K562 (cell line): ENCODE data around the gene RUNDC1. TPM values are rescaled to one million over a fixed set of nuclear protein-coding genes. Genes with fewer than 3 reads are reported as not detected.

ENCODE experiments used
- FOSL1 ChIP-seq: fragments of 200-800 bp; sonication (Bioruptor generic); conservative IDR thresholded peaks from 2 replicates; pipeline ENCODE4 v1.6.1; 2016; ENCODE audit warnings: missing genetic modification characterization, missing compliant biosample characterization
- GATAD2B ChIP-seq: fragments of 450-650 bp; IDR thresholded peaks from 2 replicates; pipeline ENCODE4 v1.6.1; 2017; ENCODE audit warnings: mild to moderate bottlenecking, borderline replicate concordance
- HMG20A ChIP-seq: fragments of 450-650 bp; formaldehyde crosslinking; conservative IDR thresholded peaks from 2 replicates; pipeline ENCODE4 v1.4.0; 2020; ENCODE audit warnings: mild to moderate bottlenecking, mixed read lengths
- KAT7 ChIP-seq: sonication (generic); formaldehyde crosslinking; IDR thresholded peaks from 2 replicates; pipeline ENCODE4 v1.8.0; 2022; ENCODE audit warnings: missing genetic modification reagents, mild to moderate bottlenecking, borderline replicate concordance
- KLF13 ChIP-seq: fragments of 450-650 bp; IDR thresholded peaks from 2 replicates; pipeline ENCODE4 v1.6.1; 2016; ENCODE audit warnings: missing genetic modification characterization, low read depth, mild to moderate bottlenecking, missing compliant biosample characterization, moderate library complexity, borderline replicate concordance
- SLC30A9 ChIP-seq: fragments of 250-450 bp; sonication (Bioruptor Pico); IDR thresholded peaks from 2 replicates; pipeline ENCODE4 v1.8.0; 2022; ENCODE audit warnings: mild to moderate bottlenecking, moderate library complexity
- U2AF1 ChIP-seq: fragments of 200-400 bp; formaldehyde crosslinking; optimal IDR thresholded peaks from 2 replicates; pipeline ENCODE3; 2017; ENCODE audit warnings: mild to moderate bottlenecking, low read depth, low read length, moderate library complexity
- ZBTB7A ChIP-seq: IDR thresholded peaks from 2 replicates; pipeline ENCODE4 v1.6.1; 2011; ENCODE audit warnings: low read depth, mild to moderate bottlenecking, low read length, moderate library complexity, borderline replicate concordance; ENCODE audit not compliant: control insufficient read depth
- polyA plus RNA-seq, 8 experiments: library from polyadenylated mRNA; depleted of rRNA in 4 of 8; stranded (reverse) in 5 of 8; unstranded in 3 of 8; fragments of >200 nt; fragmentation: Nextera tagmentation in 2 of 8; fragmentation: Illumina TruSeq in 1 of 8; extraction: Ambion mirVana in 2 of 8; extraction: Trizol in 1 of 8; gene quantifications; 2 replicates each; pipeline versions ENCODE4 v1.2.1 to v1.2.3, GENCODE V29; 2011 to 2014; ENCODE audit warnings: inconsistent platforms in 1 of 8, missing spikeins in 1 of 8
- total RNA-seq, 7 experiments: library from RNA; depleted of rRNA in 6 of 7; stranded (reverse); fragments of >200 nt in 6 of 7; fragmentation: Illumina TruSeq in 2 of 7; extraction: Trizol in 2 of 7; gene quantifications; 2 replicates each; pipeline versions ENCODE4 v1.2.1 to v1.2.3, GENCODE V29; 2011 to 2021; ENCODE audit warnings: low replicate concordance in 1 of 7
- TF ChIP-seq, protein P1 (sequence below): sonication (generic); formaldehyde crosslinking; IDR thresholded peaks from 2 replicates; pipeline ENCODE4 v1.8.0; 2022; ENCODE audit warnings: missing genetic modification reagents, mild to moderate bottlenecking, moderate library complexity, borderline replicate concordance
- TF ChIP-seq, protein P2 (sequence below), 2 experiments: fragments of 450-650 bp in 1 of 2; sonication (generic) in 1 of 2; formaldehyde crosslinking in 1 of 2; IDR thresholded peaks; 2 replicates each; pipeline versions ENCODE4 v1.7.1 to v1.9.0; 2016 to 2022; ENCODE audit warnings: inconsistent platforms in 1 of 2, mild to moderate bottlenecking in 1 of 2, missing genetic modification reagents in 1 of 2
- TF ChIP-seq, protein P3 (sequence below), 2 experiments: IDR thresholded peaks; 2 replicates each; pipeline ENCODE4 v1.6.1; 2012; ENCODE audit warnings: improper control_type of control experiment in 2 of 2, low read depth in 2 of 2, low read length in 2 of 2, borderline replicate concordance in 1 of 2

RUNDC1 gene
- total and polyA plus RNA-seq, 9 of the 15 experiments (the other 6 are each of a cell fraction or from before 2014, with no cell fraction given) = 3.4 to 12.6 (median 9.4) TPM

DNA sequence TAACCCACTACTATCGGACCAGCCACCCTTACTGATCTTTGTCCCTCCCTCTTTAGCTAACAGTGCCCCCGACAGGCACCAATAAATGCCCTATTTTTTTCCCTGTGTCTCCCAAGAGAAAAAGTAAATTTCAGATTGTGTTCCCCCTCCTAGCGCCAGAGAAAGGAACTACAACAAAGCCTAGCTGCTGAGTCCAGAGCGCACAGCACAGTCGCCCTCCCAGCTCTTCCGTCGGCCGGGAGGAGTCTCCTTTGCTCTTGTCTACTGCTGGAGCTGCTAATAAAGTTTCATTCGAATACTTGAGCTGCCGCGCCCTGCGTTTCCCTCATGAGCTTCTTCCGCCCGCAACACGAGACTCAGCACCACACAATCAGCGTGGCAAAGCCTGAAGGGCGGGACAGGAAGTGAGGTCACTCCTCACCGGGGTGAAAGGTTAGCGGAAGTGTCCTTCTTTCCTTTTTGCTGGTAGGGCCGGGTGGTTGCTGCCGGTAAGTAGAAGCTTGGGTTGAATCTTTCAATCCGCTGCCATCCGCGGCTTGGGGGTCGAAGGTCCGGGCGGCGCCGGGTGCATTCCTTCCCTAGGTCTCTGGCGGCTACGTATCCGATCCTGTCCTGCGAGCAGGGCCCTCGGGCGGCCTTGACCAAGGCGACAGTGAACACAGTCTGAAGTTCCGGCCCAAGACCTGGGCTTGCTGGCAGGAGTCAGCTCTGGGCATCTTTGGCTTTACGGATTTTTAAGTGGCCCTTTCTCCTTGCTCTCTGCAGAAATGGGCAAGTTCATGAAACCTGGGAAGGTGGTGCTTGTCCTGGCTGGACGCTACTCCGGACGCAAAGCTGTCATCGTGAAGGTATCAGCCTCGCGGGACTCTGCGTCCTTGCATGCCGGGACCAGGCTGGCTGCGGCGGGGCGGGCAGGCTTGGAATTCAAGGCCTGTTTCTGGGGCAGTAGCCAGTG is 17.9 kb downstream of the RUNDC1 start, which contains the start of gene RPL27 (continued):
- TF ChIP-seq, protein P1, sequence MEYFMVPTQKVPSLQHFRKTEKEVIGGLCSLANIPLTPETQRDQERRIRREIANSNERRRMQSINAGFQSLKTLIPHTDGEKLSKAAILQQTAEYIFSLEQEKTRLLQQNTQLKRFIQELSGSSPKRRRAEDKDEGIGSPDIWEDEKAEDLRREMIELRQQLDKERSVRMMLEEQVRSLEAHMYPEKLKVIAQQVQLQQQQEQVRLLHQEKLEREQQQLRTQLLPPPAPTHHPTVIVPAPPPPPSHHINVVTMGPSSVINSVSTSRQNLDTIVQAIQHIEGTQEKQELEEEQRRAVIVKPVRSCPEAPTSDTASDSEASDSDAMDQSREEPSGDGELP = peak; percentile 92
- TF ChIP-seq ZBTB7A (peak; percentile 30; the same call in 1 of the 2 replicates), KAT7 (CRISPR knock-in tag) (0 out of 2 replicates have a peak, but pooled peaks have one; percentile 24), KLF13 (tag) (no peak), GATAD2B (no peak; the same call in 1 of the 2 replicates), U2AF1 (no peak), SLC30A9 (CRISPR knock-in tag) (no peak), HMG20A (CRISPR knock-in tag) (no peak), FOSL1 (peak; percentile 57)
- TF ChIP-seq, protein P2, sequence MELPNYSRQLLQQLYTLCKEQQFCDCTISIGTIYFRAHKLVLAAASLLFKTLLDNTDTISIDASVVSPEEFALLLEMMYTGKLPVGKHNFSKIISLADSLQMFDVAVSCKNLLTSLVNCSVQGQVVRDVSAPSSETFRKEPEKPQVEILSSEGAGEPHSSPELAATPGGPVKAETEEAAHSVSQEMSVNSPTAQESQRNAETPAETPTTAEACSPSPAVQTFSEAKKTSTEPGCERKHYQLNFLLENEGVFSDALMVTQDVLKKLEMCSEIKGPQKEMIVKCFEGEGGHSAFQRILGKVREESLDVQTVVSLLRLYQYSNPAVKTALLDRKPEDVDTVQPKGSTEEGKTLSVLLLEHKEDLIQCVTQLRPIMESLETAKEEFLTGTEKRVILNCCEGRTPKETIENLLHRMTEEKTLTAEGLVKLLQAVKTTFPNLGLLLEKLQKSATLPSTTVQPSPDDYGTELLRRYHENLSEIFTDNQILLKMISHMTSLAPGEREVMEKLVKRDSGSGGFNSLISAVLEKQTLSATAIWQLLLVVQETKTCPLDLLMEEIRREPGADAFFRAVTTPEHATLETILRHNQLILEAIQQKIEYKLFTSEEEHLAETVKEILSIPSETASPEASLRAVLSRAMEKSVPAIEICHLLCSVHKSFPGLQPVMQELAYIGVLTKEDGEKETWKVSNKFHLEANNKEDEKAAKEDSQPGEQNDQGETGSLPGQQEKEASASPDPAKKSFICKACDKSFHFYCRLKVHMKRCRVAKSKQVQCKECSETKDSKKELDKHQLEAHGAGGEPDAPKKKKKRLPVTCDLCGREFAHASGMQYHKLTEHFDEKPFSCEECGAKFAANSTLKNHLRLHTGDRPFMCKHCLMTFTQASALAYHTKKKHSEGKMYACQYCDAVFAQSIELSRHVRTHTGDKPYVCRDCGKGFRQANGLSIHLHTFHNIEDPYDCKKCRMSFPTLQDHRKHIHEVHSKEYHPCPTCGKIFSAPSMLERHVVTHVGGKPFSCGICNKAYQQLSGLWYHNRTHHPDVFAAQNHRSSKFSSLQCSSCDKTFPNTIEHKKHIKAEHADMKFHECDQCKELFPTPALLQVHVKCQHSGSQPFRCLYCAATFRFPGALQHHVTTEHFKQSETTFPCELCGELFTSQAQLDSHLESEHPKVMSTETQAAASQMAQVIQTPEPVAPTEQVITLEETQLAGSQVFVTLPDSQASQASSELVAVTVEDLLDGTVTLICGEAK (IDR thresholded peaks at IDR 0.05) = peak; percentile 100
- TF ChIP-seq, protein P2 (CRISPR knock-in tag; IDR thresholded peaks at IDR 0.05) = peak; percentile 100
- TF ChIP-seq, protein P3, sequence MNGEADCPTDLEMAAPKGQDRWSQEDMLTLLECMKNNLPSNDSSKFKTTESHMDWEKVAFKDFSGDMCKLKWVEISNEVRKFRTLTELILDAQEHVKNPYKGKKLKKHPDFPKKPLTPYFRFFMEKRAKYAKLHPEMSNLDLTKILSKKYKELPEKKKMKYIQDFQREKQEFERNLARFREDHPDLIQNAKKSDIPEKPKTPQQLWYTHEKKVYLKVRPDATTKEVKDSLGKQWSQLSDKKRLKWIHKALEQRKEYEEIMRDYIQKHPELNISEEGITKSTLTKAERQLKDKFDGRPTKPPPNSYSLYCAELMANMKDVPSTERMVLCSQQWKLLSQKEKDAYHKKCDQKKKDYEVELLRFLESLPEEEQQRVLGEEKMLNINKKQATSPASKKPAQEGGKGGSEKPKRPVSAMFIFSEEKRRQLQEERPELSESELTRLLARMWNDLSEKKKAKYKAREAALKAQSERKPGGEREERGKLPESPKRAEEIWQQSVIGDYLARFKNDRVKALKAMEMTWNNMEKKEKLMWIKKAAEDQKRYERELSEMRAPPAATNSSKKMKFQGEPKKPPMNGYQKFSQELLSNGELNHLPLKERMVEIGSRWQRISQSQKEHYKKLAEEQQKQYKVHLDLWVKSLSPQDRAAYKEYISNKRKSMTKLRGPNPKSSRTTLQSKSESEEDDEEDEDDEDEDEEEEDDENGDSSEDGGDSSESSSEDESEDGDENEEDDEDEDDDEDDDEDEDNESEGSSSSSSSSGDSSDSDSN (IDR thresholded peaks at IDR 0.05; ENCODE audit: borderline replicate concordance in 1 of 2, low read depth in 2 of 2, low read length in 2 of 2) = peak in 1 of 2 experiments; percentile 86; a peak in 2 of 4 replicates
